HepG2 (cell line): ENCODE data around the gene CLDN7. TPM values are rescaled to one million over a fixed set of nuclear protein-coding genes. Genes with fewer than 3 reads are reported as not detected.

Experiments used
- ATF7 ChIP-seq, 2 experiments: fragments of 450-650 bp in 1 of 2; sonication (generic) in 1 of 2; formaldehyde crosslinking in 1 of 2; IDR thresholded peaks; 2 replicates each; pipeline versions ENCODE4 v1.4.0 to v1.6.1; 2016 to 2020; ENCODE audit warnings: antibody characterized with exemption in 1 of 2, mild to moderate bottlenecking in 1 of 2, missing genetic modification reagents in 1 of 2
- FOXJ3 ChIP-seq: sonication (generic); formaldehyde crosslinking; IDR thresholded peaks from 2 replicates; pipeline ENCODE4 v1.4.0; 2020; ENCODE audit warnings: missing genetic modification reagents, mild to moderate bottlenecking, borderline replicate concordance
- HMG20B ChIP-seq: conservative IDR thresholded peaks from 2 replicates; pipeline ENCODE4 v1.6.1; 2016; ENCODE audit warnings: missing genetic modification reagents, missing compliant biosample characterization
- JUNB ChIP-seq: sonication (generic); formaldehyde crosslinking; IDR thresholded peaks from 2 replicates; pipeline ENCODE4 v1.8.0; 2022; ENCODE audit warnings: missing genetic modification reagents, mild to moderate bottlenecking, borderline replicate concordance
- KLF12 ChIP-seq: sonication (generic); formaldehyde crosslinking; IDR thresholded peaks from 2 replicates; pipeline ENCODE4 v1.4.0; 2020; ENCODE audit warnings: missing genetic modification reagents, borderline replicate concordance
- SRSF4 ChIP-seq: fragments of 200-400 bp; formaldehyde crosslinking; IDR thresholded peaks from one replicate; pipeline ENCODE4 v1.6.1; 2018; ENCODE audit warnings: mild to moderate bottlenecking, low read depth, low read length, moderate library complexity; ENCODE audit not compliant: poor library complexity, severe bottlenecking
- SRSF9 ChIP-seq: fragments of 200-400 bp; formaldehyde crosslinking; IDR thresholded peaks from 2 replicates; pipeline ENCODE4 v1.6.1; 2018; ENCODE audit warnings: borderline replicate concordance, mild to moderate bottlenecking, low read depth, low read length; ENCODE audit not compliant: insufficient read depth, poor library complexity, severe bottlenecking
- ZBTB7A ChIP-seq: sonication (generic); formaldehyde crosslinking; IDR thresholded peaks from 2 replicates; pipeline ENCODE4 v1.8.0; 2022; ENCODE audit warnings: mild to moderate bottlenecking, missing genetic modification reagents
- ZNF780A ChIP-seq: sonication (generic); formaldehyde crosslinking; IDR thresholded peaks from 2 replicates; pipeline ENCODE4 v1.8.0; 2022; ENCODE audit warnings: mild to moderate bottlenecking, missing genetic modification reagents, moderate library complexity
- polyA plus RNA-seq, 8 experiments: library from polyadenylated mRNA; depleted of rRNA in 3 of 8; stranded (reverse) in 7 of 8; unstranded in 1 of 8; fragments of >200 nt; fragmentation: Illumina TruSeq in 4 of 8; extraction: Trizol in 4 of 8; gene quantifications; 2 replicates each; pipeline versions ENCODE4 v1.2.1 to v1.2.3, GENCODE V29; 2011 to 2016; ENCODE audit warnings: low read depth in 4 of 8, missing spikeins in 1 of 8, mixed read lengths in 1 of 8; ENCODE audit not compliant: insufficient read depth in 1 of 8
- total RNA-seq, 5 experiments: library from RNA; depleted of rRNA; stranded (reverse); fragments of >200 nt; fragmentation: Illumina TruSeq; extraction: Trizol; gene quantifications; 2 replicates each; pipeline ENCODE4 v1.2.3, GENCODE V29; 2016; ENCODE audit warnings: low read depth in 1 of 5
- TF ChIP-seq, protein P1 (sequence below): sonication (generic); formaldehyde crosslinking; IDR thresholded peaks from 2 replicates; pipeline ENCODE4 v1.4.0; 2020; ENCODE audit warnings: mild to moderate bottlenecking, missing genetic modification reagents
- TF ChIP-seq, protein P2 (sequence below): sonication (generic); formaldehyde crosslinking; IDR thresholded peaks from 2 replicates; pipeline ENCODE4 v1.5.1; 2020; ENCODE audit warnings: missing genetic modification reagents, mild to moderate bottlenecking, borderline replicate concordance
- TF ChIP-seq, protein P3 (sequence below): sonication (generic); formaldehyde crosslinking; IDR thresholded peaks from 2 replicates; pipeline ENCODE4 v1.4.0; 2020; ENCODE audit warnings: missing genetic modification reagents
- TF ChIP-seq, protein P4 (sequence below): sonication (generic); formaldehyde crosslinking; IDR thresholded peaks from 2 replicates; pipeline ENCODE4 v1.4.0; 2020; ENCODE audit warnings: missing genetic modification reagents, borderline replicate concordance
- TF ChIP-seq, protein P5 (sequence below): sonication (generic); formaldehyde crosslinking; IDR thresholded peaks from 2 replicates; pipeline ENCODE4 v1.8.0; 2022; ENCODE audit warnings: mild to moderate bottlenecking, missing genetic modification reagents, borderline replicate concordance
- TF ChIP-seq, protein P6 (sequence below): sonication (generic); formaldehyde crosslinking; IDR thresholded peaks from 2 replicates; pipeline ENCODE4 v1.5.1; 2020; ENCODE audit warnings: mild to moderate bottlenecking, missing genetic modification reagents

CLDN7 gene
- total and polyA plus RNA-seq, 2 of the 13 experiments (the other 11 are each of a cell fraction or from before 2014, with no cell fraction given) = not detected

DNA sequence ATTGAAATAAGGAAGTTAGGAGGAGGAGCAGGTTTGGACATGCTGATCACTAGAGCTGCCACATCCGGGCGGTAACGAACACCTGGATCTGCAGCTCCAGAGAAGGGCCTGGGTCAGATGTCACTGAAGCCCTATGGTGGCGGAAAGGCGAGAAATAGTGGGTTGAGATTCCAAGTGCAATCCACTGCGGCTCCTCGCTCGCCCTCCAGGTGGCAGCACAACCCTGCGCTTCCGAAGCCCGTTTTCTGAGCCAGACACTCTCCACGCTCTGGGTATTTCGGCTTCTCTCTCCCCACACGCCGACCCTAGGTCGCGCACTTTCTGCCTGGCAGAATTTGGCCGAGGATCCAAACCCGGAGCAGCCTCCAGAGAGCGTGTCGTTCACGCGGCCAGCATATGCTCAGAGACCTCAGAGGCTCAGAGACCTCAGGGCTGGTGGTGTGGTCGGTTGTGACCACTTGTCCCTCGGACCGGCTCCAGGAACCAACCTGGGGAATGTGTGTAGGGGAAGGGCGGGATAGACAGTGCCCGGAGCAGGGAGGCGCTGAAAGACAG, 18.3 kb upstream of the CLDN7 start (continued):
- TF ChIP-seq, protein P1, sequence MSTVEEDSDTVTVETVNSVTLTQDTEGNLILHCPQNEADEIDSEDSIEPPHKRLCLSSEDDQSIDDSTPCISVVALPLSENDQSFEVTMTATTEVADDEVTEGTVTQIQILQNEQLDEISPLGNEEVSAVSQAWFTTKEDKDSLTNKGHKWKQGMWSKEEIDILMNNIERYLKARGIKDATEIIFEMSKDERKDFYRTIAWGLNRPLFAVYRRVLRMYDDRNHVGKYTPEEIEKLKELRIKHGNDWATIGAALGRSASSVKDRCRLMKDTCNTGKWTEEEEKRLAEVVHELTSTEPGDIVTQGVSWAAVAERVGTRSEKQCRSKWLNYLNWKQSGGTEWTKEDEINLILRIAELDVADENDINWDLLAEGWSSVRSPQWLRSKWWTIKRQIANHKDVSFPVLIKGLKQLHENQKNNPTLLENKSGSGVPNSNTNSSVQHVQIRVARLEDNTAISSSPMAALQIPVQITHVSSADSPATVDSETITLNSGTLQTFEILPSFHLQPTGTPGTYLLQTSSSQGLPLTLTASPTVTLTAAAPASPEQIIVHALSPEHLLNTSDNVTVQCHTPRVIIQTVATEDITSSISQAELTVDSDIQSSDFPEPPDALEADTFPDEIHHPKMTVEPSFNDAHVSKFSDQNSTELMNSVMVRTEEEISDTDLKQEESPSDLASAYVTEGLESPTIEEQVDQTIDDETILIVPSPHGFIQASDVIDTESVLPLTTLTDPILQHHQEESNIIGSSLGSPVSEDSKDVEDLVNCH (CRISPR knock-in tag) = no peak
- TF ChIP-seq, protein P2, sequence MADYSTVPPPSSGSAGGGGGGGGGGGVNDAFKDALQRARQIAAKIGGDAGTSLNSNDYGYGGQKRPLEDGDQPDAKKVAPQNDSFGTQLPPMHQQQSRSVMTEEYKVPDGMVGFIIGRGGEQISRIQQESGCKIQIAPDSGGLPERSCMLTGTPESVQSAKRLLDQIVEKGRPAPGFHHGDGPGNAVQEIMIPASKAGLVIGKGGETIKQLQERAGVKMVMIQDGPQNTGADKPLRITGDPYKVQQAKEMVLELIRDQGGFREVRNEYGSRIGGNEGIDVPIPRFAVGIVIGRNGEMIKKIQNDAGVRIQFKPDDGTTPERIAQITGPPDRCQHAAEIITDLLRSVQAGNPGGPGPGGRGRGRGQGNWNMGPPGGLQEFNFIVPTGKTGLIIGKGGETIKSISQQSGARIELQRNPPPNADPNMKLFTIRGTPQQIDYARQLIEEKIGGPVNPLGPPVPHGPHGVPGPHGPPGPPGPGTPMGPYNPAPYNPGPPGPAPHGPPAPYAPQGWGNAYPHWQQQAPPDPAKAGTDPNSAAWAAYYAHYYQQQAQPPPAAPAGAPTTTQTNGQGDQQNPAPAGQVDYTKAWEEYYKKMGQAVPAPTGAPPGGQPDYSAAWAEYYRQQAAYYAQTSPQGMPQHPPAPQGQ (CRISPR knock-in tag) = no peak
- TF ChIP-seq, protein P3, sequence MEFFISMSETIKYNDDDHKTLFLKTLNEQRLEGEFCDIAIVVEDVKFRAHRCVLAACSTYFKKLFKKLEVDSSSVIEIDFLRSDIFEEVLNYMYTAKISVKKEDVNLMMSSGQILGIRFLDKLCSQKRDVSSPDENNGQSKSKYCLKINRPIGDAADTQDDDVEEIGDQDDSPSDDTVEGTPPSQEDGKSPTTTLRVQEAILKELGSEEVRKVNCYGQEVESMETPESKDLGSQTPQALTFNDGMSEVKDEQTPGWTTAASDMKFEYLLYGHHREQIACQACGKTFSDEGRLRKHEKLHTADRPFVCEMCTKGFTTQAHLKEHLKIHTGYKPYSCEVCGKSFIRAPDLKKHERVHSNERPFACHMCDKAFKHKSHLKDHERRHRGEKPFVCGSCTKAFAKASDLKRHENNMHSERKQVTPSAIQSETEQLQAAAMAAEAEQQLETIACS (CRISPR knock-in tag) = no peak; the same call in 1 of the 2 replicates
- TF ChIP-seq ZNF780A (CRISPR knock-in tag) (no peak), SRSF9 (no peak), FOXJ3 (CRISPR knock-in tag) (no peak), ZBTB7A (CRISPR knock-in tag) (no peak), SRSF4 (no peak), JUNB (CRISPR knock-in tag) (no peak), HMG20B (no peak), KLF12 (CRISPR knock-in tag) (no peak), ATF7 (IDR thresholded peaks at IDR 0.05) (no peak), ATF7 (CRISPR knock-in tag; IDR thresholded peaks at IDR 0.05) (no peak)
- TF ChIP-seq, protein P4, sequence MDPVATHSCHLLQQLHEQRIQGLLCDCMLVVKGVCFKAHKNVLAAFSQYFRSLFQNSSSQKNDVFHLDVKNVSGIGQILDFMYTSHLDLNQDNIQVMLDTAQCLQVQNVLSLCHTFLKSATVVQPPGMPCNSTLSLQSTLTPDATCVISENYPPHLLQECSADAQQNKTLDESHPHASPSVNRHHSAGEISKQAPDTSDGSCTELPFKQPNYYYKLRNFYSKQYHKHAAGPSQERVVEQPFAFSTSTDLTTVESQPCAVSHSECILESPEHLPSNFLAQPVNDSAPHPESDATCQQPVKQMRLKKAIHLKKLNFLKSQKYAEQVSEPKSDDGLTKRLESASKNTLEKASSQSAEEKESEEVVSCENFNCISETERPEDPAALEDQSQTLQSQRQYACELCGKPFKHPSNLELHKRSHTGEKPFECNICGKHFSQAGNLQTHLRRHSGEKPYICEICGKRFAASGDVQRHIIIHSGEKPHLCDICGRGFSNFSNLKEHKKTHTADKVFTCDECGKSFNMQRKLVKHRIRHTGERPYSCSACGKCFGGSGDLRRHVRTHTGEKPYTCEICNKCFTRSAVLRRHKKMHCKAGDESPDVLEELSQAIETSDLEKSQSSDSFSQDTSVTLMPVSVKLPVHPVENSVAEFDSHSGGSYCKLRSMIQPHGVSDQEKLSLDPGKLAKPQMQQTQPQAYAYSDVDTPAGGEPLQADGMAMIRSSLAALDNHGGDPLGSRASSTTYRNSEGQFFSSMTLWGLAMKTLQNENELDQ (CRISPR knock-in tag) = no peak
- TF ChIP-seq, protein P5, sequence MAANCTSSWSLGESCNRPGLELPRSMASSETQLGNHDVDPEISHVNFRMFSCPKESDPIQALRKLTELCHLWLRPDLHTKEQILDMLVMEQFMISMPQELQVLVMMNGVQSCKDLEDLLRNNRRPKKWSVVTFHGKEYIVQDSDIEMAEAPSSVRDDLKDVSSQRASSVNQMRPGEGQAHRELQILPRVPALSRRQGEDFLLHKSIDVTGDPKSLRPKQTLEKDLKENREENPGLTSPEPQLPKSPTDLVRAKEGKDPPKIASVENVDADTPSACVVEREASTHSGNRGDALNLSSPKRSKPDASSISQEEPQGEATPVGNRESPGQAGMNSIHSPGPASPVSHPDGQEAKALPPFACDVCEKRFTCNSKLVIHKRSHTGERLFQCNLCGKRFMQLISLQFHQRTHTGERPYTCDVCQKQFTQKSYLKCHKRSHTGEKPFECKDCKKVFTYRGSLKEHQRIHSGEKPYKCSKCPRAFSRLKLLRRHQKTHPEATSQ (CRISPR knock-in tag) = no peak
- TF ChIP-seq, protein P6, sequence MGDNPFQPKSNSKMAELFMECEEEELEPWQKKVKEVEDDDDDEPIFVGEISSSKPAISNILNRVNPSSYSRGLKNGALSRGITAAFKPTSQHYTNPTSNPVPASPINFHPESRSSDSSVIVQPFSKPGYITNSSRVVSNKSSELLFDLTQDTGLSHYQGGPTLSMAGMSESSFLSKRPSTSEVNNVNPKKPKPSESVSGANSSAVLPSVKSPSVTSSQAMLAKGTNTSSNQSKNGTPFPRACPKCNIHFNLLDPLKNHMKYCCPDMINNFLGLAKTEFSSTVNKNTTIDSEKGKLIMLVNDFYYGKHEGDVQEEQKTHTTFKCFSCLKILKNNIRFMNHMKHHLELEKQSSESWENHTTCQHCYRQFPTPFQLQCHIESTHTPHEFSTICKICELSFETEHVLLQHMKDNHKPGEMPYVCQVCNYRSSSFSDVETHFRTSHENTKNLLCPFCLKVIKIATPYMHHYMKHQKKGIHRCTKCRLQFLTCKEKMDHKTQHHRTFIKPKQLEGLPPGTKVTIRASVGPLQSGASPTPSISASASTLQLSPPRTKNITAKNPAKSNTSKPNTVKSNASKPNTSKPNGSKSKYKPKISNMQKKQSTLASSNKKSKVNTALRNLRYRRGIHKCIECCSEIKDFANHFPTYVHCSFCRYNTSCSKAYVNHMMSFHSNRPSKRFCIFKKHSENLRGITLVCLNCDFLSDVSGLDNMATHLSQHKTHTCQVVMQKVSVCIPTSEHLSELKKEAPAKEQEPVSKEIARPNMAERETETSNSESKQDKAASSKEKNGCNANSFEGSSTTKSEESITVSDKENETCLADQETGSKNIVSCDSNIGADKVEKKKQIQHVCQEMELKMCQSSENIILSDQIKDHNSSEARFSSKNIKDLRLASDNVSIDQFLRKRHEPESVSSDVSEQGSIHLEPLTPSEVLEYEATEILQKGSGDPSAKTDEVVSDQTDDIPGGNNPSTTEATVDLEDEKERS (CRISPR knock-in tag) = peak; percentile 24; the same call in 1 of the 2 replicates
